ENCODE measurements around the gene ANOS1.

- peak; percentile 43 to 72 (median 62) for TF ChIP-seq CTCF (IDR thresholded peaks at IDR 0.05)
- no peak for TF ChIP-seq POLR2A (IDR thresholded peaks at IDR 0.05)
Measured at GRCh38 chrX:8738588-8739189, 6.8 kb upstream of the ANOS1 start.
